GM12872 (cell line): ENCODE measurements around the gene GSTP1.

ENCODE experiments used
- TF ChIP-seq, protein P1 (sequence below): IDR thresholded peaks from 3 replicates; pipeline ENCODE4 v1.5.1; 2011; ENCODE audit warnings: low read depth, mild to moderate bottlenecking, low read length, moderate library complexity; ENCODE audit not compliant: insufficient read depth

The GSTP1 gene

DNA sequence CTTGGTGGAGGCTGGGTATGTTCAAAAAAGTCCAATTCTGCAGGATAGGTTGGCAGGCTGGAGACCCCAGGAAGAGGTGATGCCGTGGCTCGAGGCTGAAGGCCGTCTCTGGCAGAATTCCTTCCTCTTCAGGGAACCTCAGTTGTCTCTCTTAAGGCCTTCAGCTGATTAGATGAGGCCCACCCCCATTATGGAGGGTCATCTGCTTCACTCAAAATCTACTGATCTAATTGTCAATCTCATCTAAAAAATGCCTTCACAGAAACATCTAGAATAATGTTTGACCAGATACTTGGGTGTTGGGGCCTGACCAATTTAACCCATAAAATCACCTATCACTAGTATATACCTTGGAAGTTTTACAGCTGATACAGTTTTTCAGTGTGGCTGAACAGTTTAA is 27.4 kb upstream of the GSTP1 start:
- TF ChIP-seq, protein P1, sequence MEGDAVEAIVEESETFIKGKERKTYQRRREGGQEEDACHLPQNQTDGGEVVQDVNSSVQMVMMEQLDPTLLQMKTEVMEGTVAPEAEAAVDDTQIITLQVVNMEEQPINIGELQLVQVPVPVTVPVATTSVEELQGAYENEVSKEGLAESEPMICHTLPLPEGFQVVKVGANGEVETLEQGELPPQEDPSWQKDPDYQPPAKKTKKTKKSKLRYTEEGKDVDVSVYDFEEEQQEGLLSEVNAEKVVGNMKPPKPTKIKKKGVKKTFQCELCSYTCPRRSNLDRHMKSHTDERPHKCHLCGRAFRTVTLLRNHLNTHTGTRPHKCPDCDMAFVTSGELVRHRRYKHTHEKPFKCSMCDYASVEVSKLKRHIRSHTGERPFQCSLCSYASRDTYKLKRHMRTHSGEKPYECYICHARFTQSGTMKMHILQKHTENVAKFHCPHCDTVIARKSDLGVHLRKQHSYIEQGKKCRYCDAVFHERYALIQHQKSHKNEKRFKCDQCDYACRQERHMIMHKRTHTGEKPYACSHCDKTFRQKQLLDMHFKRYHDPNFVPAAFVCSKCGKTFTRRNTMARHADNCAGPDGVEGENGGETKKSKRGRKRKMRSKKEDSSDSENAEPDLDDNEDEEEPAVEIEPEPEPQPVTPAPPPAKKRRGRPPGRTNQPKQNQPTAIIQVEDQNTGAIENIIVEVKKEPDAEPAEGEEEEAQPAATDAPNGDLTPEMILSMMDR, result no peak

DNA sequence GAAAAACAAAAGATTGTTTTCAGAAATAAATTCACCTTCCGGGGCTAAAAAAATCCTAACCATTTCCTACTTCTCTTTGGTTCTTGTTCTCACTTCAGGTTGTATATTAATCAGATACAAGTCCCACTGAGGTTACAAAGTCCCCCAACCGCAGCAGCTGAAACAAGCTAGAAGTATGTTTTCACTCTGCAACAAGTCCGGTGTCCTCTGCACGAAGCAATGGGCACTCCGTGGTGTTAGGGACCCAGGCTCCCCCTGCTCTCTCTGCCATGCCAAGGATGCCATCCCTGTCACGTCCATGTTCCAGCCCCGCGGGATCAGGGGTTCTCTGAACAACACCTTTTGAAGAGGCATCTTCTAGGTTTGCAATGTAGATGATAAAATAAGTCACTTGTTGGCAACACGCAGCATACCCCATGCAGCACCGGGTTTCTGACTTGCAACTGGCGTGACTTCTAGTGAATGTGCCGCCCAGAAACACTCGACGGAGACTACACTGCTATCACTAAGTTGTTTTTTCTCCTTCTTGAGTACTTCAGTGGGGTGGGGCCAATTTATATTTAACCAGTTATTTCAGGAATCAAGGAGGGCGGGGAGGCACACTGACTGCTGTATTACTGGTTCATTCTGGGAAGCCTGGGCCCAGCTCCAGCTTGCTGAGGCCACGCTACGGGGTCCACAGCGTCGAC is 25.4 kb upstream of the GSTP1 start:
- TF ChIP-seq, protein P1, result no peak

DNA sequence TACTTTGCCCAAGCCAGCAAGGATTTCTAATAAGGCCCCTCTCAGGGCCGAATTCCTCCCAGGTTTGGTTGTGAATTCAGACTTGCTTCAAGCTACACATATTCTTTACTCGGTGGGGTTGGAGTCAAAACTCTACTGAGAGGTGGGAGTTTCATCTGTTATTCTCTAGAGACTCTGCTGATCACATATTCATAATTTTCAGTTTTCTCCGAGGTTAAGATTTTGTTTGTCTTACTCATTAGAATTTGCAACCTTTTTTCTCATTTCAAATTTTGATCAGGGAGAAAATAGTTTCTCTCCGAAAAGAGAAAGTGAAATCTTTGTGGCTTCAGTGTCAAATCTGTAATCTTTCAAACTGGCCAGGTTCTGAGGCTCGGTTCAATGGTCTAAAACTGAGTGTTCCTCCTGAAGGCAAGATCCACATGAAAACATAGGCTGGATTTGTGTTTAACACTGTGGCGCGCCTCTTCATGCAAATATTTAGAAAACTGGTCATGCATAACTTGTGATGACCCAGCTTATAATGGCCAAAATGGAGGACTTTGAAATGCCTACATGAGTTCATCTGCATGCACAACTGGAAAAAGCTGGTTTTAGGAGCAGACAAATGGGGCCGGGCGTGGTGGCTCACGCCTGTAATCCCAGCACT is 21.5 kb upstream of the GSTP1 start:
- TF ChIP-seq, protein P1, result no peak

DNA sequence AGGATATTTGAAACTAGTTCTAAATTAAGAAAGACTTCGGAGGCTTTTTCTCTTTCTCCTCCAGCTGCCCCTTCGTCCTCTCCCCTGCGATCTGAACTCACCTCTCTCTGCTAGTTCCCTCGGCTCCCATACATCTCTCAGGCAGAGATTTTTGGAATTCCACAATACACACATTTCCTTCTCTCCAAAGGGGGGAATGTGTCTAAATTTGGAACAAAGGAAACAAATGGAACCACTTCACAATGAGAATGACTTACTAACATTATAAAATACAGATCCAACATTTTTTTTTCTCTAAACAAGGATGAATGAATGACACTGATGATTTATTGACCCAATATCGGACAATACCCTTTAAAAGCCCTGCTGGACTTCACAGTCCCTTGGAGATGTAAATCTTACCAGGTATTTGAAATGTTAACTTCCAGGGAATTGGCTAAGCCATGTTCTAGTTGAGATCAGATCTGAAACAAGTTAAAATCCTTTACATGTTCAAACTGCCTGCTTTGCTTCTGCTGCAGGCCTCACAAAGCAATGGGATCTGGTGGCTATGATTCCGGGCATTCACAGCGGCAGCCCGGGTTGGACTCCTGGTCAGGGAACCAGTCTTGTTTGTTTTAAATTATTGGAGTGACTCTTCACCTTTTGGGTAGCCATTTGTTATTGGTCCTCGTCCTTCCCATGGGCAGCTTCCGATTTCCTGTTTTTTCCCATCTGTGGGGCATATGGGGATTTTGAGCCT is 20.5 kb upstream of the GSTP1 start:
- TF ChIP-seq, protein P1, result no peak

DNA sequence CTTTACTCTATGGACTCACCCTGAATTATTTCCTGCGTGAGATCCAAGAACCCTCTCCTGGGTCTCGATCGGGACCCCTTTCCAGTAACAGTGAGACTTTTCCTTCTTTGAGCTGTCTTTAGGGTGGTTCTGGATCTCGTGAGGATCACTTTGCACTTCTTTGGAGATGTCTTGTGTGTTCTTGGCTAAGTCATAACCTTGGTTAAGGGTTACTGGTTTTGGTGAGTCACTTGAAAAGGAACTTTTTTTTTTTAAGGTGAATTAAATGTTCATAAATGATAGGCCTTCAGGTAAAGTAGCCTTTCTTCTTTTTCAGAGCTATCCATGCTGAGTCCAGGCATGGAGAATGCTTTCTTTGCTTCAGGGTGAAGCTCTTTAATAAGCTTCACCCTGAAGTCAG is 19.4 kb upstream of the GSTP1 start:
- TF ChIP-seq, protein P1, result no peak

DNA sequence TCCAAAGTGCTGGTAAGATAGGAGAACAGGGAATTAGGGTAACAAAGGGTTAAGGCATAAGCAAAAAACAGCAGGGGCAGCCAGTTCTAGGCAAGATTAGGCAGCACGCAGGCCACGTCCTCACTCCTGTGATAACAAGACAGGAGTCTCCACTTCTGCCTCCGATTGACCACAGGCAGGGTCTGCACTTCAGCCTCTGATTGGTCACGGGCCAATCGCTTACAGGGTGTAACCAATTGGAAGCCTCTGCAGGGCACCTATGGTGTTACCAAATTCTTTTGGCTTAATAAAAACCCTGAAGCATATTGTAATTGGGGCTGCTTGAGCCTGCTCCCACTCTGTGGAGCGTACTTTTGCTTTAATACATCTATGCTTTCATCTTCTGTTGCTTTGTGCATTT is 12.2 kb upstream of the GSTP1 start:
- TF ChIP-seq, protein P1, result no peak

DNA sequence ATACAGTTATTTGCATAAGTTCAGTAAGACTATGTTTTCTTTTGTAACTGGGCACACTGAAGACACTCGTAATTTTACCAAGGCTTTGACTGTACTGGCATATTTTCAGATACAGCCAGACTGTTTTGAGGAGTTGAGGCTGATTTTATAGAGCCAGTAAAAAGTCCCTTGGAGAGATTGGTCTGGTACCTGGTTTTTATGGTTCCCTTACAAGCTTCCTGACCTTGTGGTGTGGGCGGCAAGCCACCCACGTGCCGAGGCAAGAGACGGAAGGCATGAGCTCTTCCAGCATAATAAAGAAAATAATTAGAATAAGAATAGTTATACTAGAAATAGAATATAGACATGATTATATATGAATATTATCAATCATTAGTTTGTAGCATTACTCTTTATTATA is 11.3 kb upstream of the GSTP1 start:
- TF ChIP-seq, protein P1, result no peak
